ENCODE data around the gene HIVEP2.

Gene HIVEP2

GRCh38 chr6:142820338-142821051 is 124.5 kb downstream of the HIVEP2 start:
- peak overlapping the region; percentile 54 for H3K4me3 ChIP-seq (replicated peaks; ENCODE audit: low read depth, low read length)
- no peak for TF ChIP-seq CTCF (IDR thresholded peaks at IDR 0.05; ENCODE audit: low read length, missing control alignments)
- no peak for DNase-seq (ENCODE audit: low read depth)

GRCh38 chr6:142819603-142820337 is 125.2 kb downstream of the HIVEP2 start:
- peak overlapping the region; percentile 54 for H3K4me3 ChIP-seq (replicated peaks; ENCODE audit: low read depth, low read length)
- peak; percentile 46 for DNase-seq (ENCODE audit: low read depth)
- no peak for TF ChIP-seq CTCF (IDR thresholded peaks at IDR 0.05; ENCODE audit: low read length, missing control alignments)

GRCh38 chr6:142816486-142816885 is 128.5 kb downstream of the HIVEP2 start:
- H3K4me3 ChIP-seq (replicated peaks; ENCODE audit: low read depth, low read length), result no peak overlapping the region
- no peak for TF ChIP-seq CTCF (IDR thresholded peaks at IDR 0.05; ENCODE audit: low read length, missing control alignments)
- no peak for DNase-seq (ENCODE audit: low read depth)

GRCh38 chr6:142816031-142816430 is 128.9 kb downstream of the HIVEP2 start:
- no peak for DNase-seq (ENCODE audit: low read depth)
- no peak overlapping the region for H3K4me3 ChIP-seq (replicated peaks; ENCODE audit: low read depth, low read length)
- no peak for TF ChIP-seq CTCF (IDR thresholded peaks at IDR 0.05; ENCODE audit: low read length, missing control alignments)

- DNase-seq (ENCODE audit: low read depth), result no peak
- TF ChIP-seq CTCF (IDR thresholded peaks at IDR 0.05; ENCODE audit: low read length, missing control alignments), result no peak
- no peak overlapping the region for H3K4me3 ChIP-seq (replicated peaks; ENCODE audit: low read depth, low read length)
Observed at GRCh38 chr6:142811923-142812322, 133.1 kb downstream of the HIVEP2 start.

- H3K4me3 ChIP-seq (replicated peaks; ENCODE audit: low read depth, low read length), result no peak overlapping the region
- TF ChIP-seq CTCF (IDR thresholded peaks at IDR 0.05; ENCODE audit: low read length, missing control alignments), result no peak
- DNase-seq (ENCODE audit: low read depth), result no peak
Observed at GRCh38 chr6:142810952-142811514, 133.9 kb downstream of the HIVEP2 start.
